B cell (primary cell): ENCODE data around the gene PCLO. TPM values are rescaled to one million over a fixed set of nuclear protein-coding genes. Genes with fewer than 3 reads are reported as not detected.

ENCODE experiments used
- ATAC-seq: fragments of 200-7000 bp; cut with Tn5 transposase; one replicate; pipeline ENCODE4 v1.10.0; 2021; ENCODE audit warnings: low read depth, mild to moderate bottlenecking, moderate number of reproducible peaks, moderate library complexity
- CTCF ChIA-PET: fragments of 350-600 bp; sonication (Branson Sonifier 250); formaldehyde crosslinking; loops from one replicate; lab custom pipeline; 2021; ENCODE audit warnings: antibody characterized with exemption, inconsistent platforms; lab: Charles Lee
- POLR2A ChIA-PET: fragments of 350-600 bp; sonication (Branson Sonifier 250); formaldehyde crosslinking; loops from one replicate; lab custom pipeline; 2021; ENCODE audit warnings: antibody characterized with exemption; lab: Charles Lee
- DNase-seq: peaks from one replicate; pipeline ENCODE4 v3.0.0; 2013
- H2AFZ ChIP-seq: 2 replicates; pipeline ENCODE4 v1.6.1; 2012; ENCODE audit warnings: mild to moderate bottlenecking, low read depth, low read length; ENCODE audit not compliant: insufficient read depth, poor library complexity, severe bottlenecking
- H3K27ac ChIP-seq, 2 donors: 1 replicate in 1 of 2; 2 replicates in 1 of 2; pipeline ENCODE4 v1.5.1; 2012 to 2013; ENCODE audit warnings: low read length in 2 of 2, mild to moderate bottlenecking in 2 of 2, moderate library complexity in 1 of 2
- H3K27me3 ChIP-seq, 4 experiments: fragments of 200-600 bp in 1 of 4; sonication (generic) in 1 of 4; replicated peaks in 1 of 4; 1 replicate in 2 of 4; 2 replicates in 2 of 4; pipeline versions ENCODE4 v1.6.1 to v1.7.0; 2013 to 2016; ENCODE audit warnings: low read length in 3 of 4, mild to moderate bottlenecking in 2 of 4, mixed read lengths in 1 of 4, moderate library complexity in 1 of 4; ENCODE audit not compliant: insufficient read depth in 4 of 4, control insufficient read depth in 3 of 4; ENCODE audit errors: control extremely low read depth in 1 of 4
- H3K36me3 ChIP-seq, 2 experiments: replicated peaks in 1 of 2; 1 replicate in 1 of 2; 2 replicates in 1 of 2; pipeline versions ENCODE4 v1.6.1 to v1.7.1; 2013; ENCODE audit warnings: low read length in 1 of 2; ENCODE audit not compliant: insufficient read depth in 2 of 2, control insufficient read depth in 1 of 2; ENCODE audit errors: control extremely low read depth in 1 of 2, extremely low read depth in 1 of 2
- H3K4me1 ChIP-seq, 2 donors: fragments of 200-600 bp in 1 of 2; sonication (generic) in 1 of 2; 1 replicate in 1 of 2; 2 replicates in 1 of 2; pipeline versions ENCODE4 v1.5.1 to v1.6.1; 2013 to 2017; ENCODE audit warnings: low read length in 2 of 2; ENCODE audit not compliant: control insufficient read depth in 2 of 2, insufficient read depth in 2 of 2
- H3K4me2 ChIP-seq: replicated peaks from 2 replicates; pipeline ENCODE3; 2012; ENCODE audit warnings: mild to moderate bottlenecking, low read depth, low read length; ENCODE audit not compliant: poor library complexity, severe bottlenecking
- H3K4me3 ChIP-seq, 5 experiments: fragments of 200-600 bp in 1 of 5; sonication (generic) in 1 of 5; 1 replicate in 3 of 5; 2 replicates in 2 of 5; pipeline versions ENCODE4 v1.5.1 to v1.7.0; 2011 to 2016; ENCODE audit warnings: low read length in 4 of 5, mild to moderate bottlenecking in 4 of 5, low read depth in 2 of 5, control low read depth in 1 of 5, moderate library complexity in 1 of 5; ENCODE audit not compliant: insufficient read depth in 1 of 5; ENCODE audit errors: control extremely low read depth in 1 of 5, extremely low read depth in 1 of 5
- H3K79me2 ChIP-seq: fragments of 200-600 bp; sonication (generic); one replicate; pipeline ENCODE4 v1.6.0; 2016; ENCODE audit warnings: low read length; ENCODE audit not compliant: control insufficient read depth, insufficient read depth
- H3K9ac ChIP-seq: fragments of 200-600 bp; sonication (generic); 2 replicates; pipeline ENCODE4 v1.6.1; 2017; ENCODE audit warnings: mild to moderate bottlenecking, low read length, moderate library complexity
- H3K9me3 ChIP-seq, 3 donors: one replicate each; pipeline versions ENCODE4 v1.6.1 to v1.7.1; 2013; ENCODE audit warnings: low read length in 2 of 3; ENCODE audit not compliant: control insufficient read depth in 2 of 3, insufficient read depth in 1 of 3; ENCODE audit errors: control extremely low read depth in 1 of 3
- H4K20me1 ChIP-seq: 2 replicates; pipeline ENCODE4 v1.6.0; 2012; ENCODE audit warnings: mild to moderate bottlenecking, low read length; ENCODE audit not compliant: insufficient read depth, control insufficient read depth, poor library complexity, severe bottlenecking
- H3K27ac Mint-ChIP-seq: one replicate; pipeline ENCODE4 v1.8.0; 2021; ENCODE audit warnings: mixed read lengths
- H3K27me3 Mint-ChIP-seq: one replicate; pipeline ENCODE4 v1.8.0; 2021; ENCODE audit warnings: mixed read lengths
- H3K4me1 Mint-ChIP-seq: one replicate; pipeline ENCODE4 v1.8.0; 2021; ENCODE audit warnings: mixed read lengths
- H3K4me3 Mint-ChIP-seq: one replicate; pipeline ENCODE4 v1.8.0; 2021; ENCODE audit warnings: mixed read lengths
- H3K9me3 Mint-ChIP-seq: one replicate; pipeline ENCODE4 v1.8.0; 2022; ENCODE audit warnings: mixed read lengths; ENCODE audit not compliant: insufficient read depth
- EZH2 ChIP-seq: IDR thresholded peaks from 2 replicates; pipeline ENCODE4 v1.6.1; 2012; ENCODE audit warnings: borderline replicate concordance, low read depth, mild to moderate bottlenecking, moderate library complexity, low read length; ENCODE audit not compliant: insufficient read depth, poor library complexity, severe bottlenecking
- WGBS: methylation state at CpG from one replicate; pipeline ENCODE4 v1.1.5; 2013; ENCODE audit warnings: missing lambda C conversion rate; ENCODE audit not compliant: insufficient coverage; 5-methylcytosine and 5-hydroxymethylcytosine counted together
- intact Hi-C: fragments of 100-400 bp; cut with micrococcal nuclease; formaldehyde crosslinking; loops from one replicate; pipeline ENCODE4 v1.10.0; 2022
- polyA plus RNA-seq: library from polyadenylated mRNA; depleted of rRNA; stranded (reverse); fragments of >200 nt; gene quantifications from 2 replicates; pipeline ENCODE4 v1.2.3, GENCODE V29; 2012
- total RNA-seq, 2 donors: library from RNA; stranded (reverse); fragments of 120-200 nt in 1 of 2; gene quantifications; 1 replicate in 1 of 2; 2 replicates in 1 of 2; pipeline versions ENCODE4 v1.2.3 to v1.2.4, GENCODE V29; 2013 to 2022
- TF ChIP-seq, protein P1 (sequence below): fragments of 200-600 bp; IDR thresholded peaks from one replicate; pipeline ENCODE4 v1.8.0; 2022; ENCODE audit warnings: antibody characterized with exemption, mild to moderate bottlenecking

PCLO gene
- total and polyA plus RNA-seq, 2 donors (not counting 1 experiment from before 2014, with no cell fraction given): 0.01 to 0.32 TPM

DNA sequence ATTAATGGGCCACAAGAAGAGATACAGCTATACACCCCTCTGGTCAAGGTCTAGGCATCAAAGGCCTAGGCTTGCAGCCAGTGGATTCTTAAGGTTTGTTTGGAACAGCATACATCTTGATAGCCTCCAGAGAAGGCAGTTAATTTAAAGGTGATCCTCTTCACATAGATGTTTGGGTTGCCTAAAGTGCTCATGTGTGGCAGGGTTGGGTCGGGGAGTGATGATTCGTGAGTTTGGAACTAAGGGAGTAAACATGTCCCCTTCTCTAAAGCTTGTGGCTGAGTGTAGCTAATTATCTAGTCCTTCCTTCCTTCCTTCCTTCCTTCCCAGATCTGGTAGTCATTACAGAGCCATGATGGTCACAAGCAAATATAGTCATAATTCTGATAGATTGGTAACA lies 12.4 kb downstream of the PCLO start:
- H3K27me3 Mint-ChIP-seq: no peaks in the 10 kb centered on the region
- Histone ChIP-seq H3K36me3 (no peaks in the 10 kb centered on the region), H3K4me1 (no peaks in the 10 kb centered on the region), H3K9ac (no peak overlapping the region), H3K4me2 (no peak overlapping the region), H3K79me2 (no peaks in the 10 kb centered on the region), H4K20me1 (no peaks in the 10 kb centered on the region), H2AFZ (no peak overlapping the region), H3K4me3 (no peak overlapping the region), H3K9me3 (peaks cover 0 to 6% (median 0%) of the 10 kb centered on the region in 3 donors), H3K27ac (no peak overlapping the region), H3K27me3 (no peaks in the 10 kb centered on the region)
- ChIA-PET POLR2A (no interaction called here), CTCF (no interaction called here)
- H3K4me3 Mint-ChIP-seq: no peak overlapping the region
- no peak for ATAC-seq
- WGBS: no CpG with 5 or more reads among the region's 2 CpGs
- no peaks in the 10 kb centered on the region for H3K9me3 Mint-ChIP-seq
- intact Hi-C loops: no loop called here
- TF ChIP-seq EZH2: no peak
- TF ChIP-seq, protein P1, sequence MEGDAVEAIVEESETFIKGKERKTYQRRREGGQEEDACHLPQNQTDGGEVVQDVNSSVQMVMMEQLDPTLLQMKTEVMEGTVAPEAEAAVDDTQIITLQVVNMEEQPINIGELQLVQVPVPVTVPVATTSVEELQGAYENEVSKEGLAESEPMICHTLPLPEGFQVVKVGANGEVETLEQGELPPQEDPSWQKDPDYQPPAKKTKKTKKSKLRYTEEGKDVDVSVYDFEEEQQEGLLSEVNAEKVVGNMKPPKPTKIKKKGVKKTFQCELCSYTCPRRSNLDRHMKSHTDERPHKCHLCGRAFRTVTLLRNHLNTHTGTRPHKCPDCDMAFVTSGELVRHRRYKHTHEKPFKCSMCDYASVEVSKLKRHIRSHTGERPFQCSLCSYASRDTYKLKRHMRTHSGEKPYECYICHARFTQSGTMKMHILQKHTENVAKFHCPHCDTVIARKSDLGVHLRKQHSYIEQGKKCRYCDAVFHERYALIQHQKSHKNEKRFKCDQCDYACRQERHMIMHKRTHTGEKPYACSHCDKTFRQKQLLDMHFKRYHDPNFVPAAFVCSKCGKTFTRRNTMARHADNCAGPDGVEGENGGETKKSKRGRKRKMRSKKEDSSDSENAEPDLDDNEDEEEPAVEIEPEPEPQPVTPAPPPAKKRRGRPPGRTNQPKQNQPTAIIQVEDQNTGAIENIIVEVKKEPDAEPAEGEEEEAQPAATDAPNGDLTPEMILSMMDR: no peak
- DNase-seq: no peak
- no peaks in the 10 kb centered on the region for H3K4me1 Mint-ChIP-seq
- no peak overlapping the region for H3K27ac Mint-ChIP-seq

DNA sequence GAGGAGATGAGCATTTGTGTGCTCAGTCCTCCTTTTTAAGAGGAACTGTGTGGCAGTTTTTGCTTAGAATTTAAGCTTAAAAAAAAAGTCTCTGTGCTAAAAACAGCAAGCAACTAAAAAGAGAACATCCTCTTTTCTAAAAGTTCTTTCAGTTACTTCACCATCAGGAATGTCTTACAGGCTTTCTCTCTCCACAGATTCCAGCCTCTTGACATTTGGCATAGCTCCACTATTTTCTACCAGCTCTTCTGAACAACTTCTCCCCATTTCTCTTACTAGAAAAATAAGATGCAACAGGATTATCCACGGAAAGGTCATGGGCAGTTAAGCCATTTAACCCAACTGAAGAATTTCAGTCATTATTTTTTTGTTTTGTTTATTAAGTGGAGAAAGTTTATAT lies 13.2 kb downstream of the PCLO start:
- H3K4me3 Mint-ChIP-seq: no peak overlapping the region
- DNase-seq: no peak
- Histone ChIP-seq H3K9me3 (no peaks in the 10 kb centered on the region), H3K27me3 (no peaks in the 10 kb centered on the region), H3K36me3 (no peaks in the 10 kb centered on the region), H3K4me2 (no peak overlapping the region), H4K20me1 (no peaks in the 10 kb centered on the region), H3K9ac (no peak overlapping the region), H3K4me1 (no peaks in the 10 kb centered on the region), H3K27ac (no peak overlapping the region), H3K4me3 (no peak overlapping the region), H2AFZ (no peak overlapping the region), H3K79me2 (no peaks in the 10 kb centered on the region)
- H3K27me3 Mint-ChIP-seq: no peaks in the 10 kb centered on the region
- intact Hi-C loops: no loop called here
- CTCF ChIA-PET: no interaction called here
- POLR2A ChIA-PET: no interaction called here
- H3K9me3 Mint-ChIP-seq: no peaks in the 10 kb centered on the region
- no peaks in the 10 kb centered on the region for H3K4me1 Mint-ChIP-seq
- no peak for TF ChIP-seq EZH2
- TF ChIP-seq, protein P1: no peak
- no peak overlapping the region for H3K27ac Mint-ChIP-seq
- WGBS: no CpG with 5 or more reads among the region's 1 CpG
- ATAC-seq: no peak
